Upper lobe of right lung (tissue), 1 donor: Measurements from ENCODE around the gene PLEKHM3. TPM values are rescaled to one million over a fixed set of nuclear protein-coding genes. Genes with fewer than 3 reads are reported as not detected.

ENCODE experiments used
- ATAC-seq: fragments of 200-7000 bp; cut with Tn5 transposase; one replicate; pipeline ENCODE4 v1.9.1; 2020; ENCODE audit warnings: mild to moderate bottlenecking, moderate library complexity
- DNase-seq: peaks from one replicate; pipeline ENCODE4 v3.0.0-alpha.2; 2020
- H3K27ac ChIP-seq: fragments of 200-600 bp; one replicate; pipeline ENCODE4 v1.8.0; 2022
- H3K27me3 ChIP-seq: fragments of 200-600 bp; one replicate; pipeline ENCODE4 v1.8.0; 2022; ENCODE audit warnings: mild to moderate bottlenecking
- H3K36me3 ChIP-seq: fragments of 200-600 bp; one replicate; pipeline ENCODE4 v1.8.0; 2022
- H3K4me1 ChIP-seq: fragments of 200-600 bp; one replicate; pipeline ENCODE4 v1.8.0; 2022
- H3K4me3 ChIP-seq: fragments of 200-600 bp; one replicate; pipeline ENCODE4 v1.8.0; 2022; ENCODE audit warnings: mild to moderate bottlenecking
- H3K9me3 ChIP-seq: fragments of 200-600 bp; one replicate; pipeline ENCODE4 v1.8.0; 2022
- intact Hi-C: fragments of 100-400 bp; cut with DNase I; formaldehyde crosslinking; loops from one replicate; pipeline ENCODE4 v1.11.0; 2022
- total RNA-seq: library from RNA; stranded (reverse); fragmentation: NEBNext Ultra II Directional; extraction: Animal tissue kit (Norgen Biotek cat#: 25700); gene quantifications from one replicate; pipeline ENCODE4 v1.2.1, GENCODE V29; 2021
- TF ChIP-seq, protein P1 (sequence below): fragments of 200-600 bp; IDR thresholded peaks from one replicate; pipeline ENCODE4 v1.8.0; 2022; ENCODE audit warnings: antibody characterized with exemption
- donor health status: DM: no; HTN: yes; CAD: no; lungs with severe emphysema.

PLEKHM3 gene
- total RNA-seq, 1 donor from 2014 or later = 24.5 TPM

GRCh38 chr2:207819839-207820784, 205.2 kb downstream of the PLEKHM3 start:
- TF ChIP-seq, protein P1, sequence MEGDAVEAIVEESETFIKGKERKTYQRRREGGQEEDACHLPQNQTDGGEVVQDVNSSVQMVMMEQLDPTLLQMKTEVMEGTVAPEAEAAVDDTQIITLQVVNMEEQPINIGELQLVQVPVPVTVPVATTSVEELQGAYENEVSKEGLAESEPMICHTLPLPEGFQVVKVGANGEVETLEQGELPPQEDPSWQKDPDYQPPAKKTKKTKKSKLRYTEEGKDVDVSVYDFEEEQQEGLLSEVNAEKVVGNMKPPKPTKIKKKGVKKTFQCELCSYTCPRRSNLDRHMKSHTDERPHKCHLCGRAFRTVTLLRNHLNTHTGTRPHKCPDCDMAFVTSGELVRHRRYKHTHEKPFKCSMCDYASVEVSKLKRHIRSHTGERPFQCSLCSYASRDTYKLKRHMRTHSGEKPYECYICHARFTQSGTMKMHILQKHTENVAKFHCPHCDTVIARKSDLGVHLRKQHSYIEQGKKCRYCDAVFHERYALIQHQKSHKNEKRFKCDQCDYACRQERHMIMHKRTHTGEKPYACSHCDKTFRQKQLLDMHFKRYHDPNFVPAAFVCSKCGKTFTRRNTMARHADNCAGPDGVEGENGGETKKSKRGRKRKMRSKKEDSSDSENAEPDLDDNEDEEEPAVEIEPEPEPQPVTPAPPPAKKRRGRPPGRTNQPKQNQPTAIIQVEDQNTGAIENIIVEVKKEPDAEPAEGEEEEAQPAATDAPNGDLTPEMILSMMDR = no peak
- ATAC-seq (peak; percentile 49), DNase-seq (no peak)
- no peaks in the 10 kb centered on the region for H3K36me3 ChIP-seq
- H3K9me3 ChIP-seq = no peaks in the 10 kb centered on the region
- H3K27me3 ChIP-seq = no peaks in the 10 kb centered on the region
- H3K4me3 ChIP-seq = no peak overlapping the region
- no peak overlapping the region for H3K27ac ChIP-seq
- H3K4me1 ChIP-seq = no peaks in the 10 kb centered on the region
- intact Hi-C loops = no loop called here

DNA sequence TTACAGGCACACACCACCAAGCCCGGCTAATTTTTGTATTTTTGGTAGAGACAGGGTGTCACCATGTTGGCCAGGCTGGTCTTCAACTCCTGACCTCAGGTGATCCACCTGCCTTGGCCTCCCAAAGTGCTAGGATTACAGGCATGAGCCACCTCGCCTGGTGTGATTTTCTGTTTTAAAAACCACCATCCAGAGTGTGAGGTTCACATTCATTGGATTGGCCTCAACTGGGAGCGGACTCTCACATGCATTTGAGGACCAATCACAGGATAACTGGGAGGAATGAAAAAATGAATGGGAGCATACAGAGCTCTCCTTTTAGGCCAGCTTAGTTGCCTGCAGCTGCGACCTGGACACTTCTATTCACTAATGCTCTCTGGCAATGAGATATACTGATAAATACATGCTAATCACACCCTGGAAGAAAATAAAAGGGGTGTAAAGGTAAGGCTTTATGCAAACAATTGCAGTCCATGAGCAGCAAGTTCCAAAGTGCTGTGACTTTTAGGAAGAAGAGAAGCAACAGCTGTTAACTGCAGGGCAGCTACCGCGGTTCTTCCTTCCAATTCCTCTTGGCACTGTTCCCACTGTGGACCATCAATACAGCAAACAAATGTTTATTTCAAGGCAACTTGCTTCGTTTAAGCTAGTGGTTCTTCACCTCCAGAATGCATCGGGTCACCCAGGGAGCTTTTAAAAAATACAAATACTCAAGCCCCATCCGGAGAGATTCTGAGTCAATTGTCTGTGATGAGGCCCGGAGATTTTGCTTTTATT, 206.1 kb downstream of the PLEKHM3 start:
- TF ChIP-seq, protein P1 = no peak
- H3K27me3 ChIP-seq = no peaks in the 10 kb centered on the region
- H3K27ac ChIP-seq = no peak overlapping the region
- H3K9me3 ChIP-seq = no peaks in the 10 kb centered on the region
- ATAC-seq = no peak
- H3K36me3 ChIP-seq = no peaks in the 10 kb centered on the region
- DNase-seq = no peak
- no peak overlapping the region for H3K4me3 ChIP-seq
- H3K4me1 ChIP-seq = no peaks in the 10 kb centered on the region
- intact Hi-C loops = no loop called here

- H3K9me3 ChIP-seq = no peaks in the 10 kb centered on the region
- peaks cover 2% of the 10 kb centered on the region for H3K4me1 ChIP-seq
- H3K27me3 ChIP-seq = no peaks in the 10 kb centered on the region
- no peak overlapping the region for H3K27ac ChIP-seq
- TF ChIP-seq, protein P1 = no peak
- no peaks in the 10 kb centered on the region for H3K36me3 ChIP-seq
- no peak overlapping the region for H3K4me3 ChIP-seq
- no peak for DNase-seq
- intact Hi-C loops = no loop called here
- peak; percentile 22 for ATAC-seq
Measured at GRCh38 chr2:207816546-207816945, 208.8 kb downstream of the PLEKHM3 start.

DNA sequence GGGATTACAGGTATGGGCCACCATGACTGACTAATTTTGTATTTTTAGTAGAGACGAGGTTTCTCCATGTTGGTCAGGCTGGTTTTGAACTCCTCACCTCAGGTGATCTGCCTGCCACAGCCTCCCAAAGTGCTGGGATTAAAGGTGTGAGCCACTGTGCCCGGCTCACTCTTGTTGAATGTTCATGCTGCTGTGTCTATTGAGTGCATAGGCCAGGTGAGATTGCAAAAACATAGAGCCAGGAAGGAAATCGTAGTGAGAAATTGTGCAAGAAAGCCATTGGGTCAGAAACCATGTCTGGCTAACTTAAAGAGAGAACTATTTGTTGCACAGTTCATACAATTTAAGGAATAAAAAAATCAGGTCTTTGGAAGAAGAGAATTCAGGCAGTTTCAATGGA, 210.1 kb downstream of the PLEKHM3 start:
- TF ChIP-seq, protein P1 = no peak
- ATAC-seq (no peak), DNase-seq (no peak)
- H3K27me3 ChIP-seq = no peaks in the 10 kb centered on the region
- intact Hi-C loops = no loop called here
- no peak overlapping the region for H3K27ac ChIP-seq
- H3K36me3 ChIP-seq = no peaks in the 10 kb centered on the region
- peaks cover 13% of the 10 kb centered on the region for H3K4me1 ChIP-seq
- H3K9me3 ChIP-seq = no peaks in the 10 kb centered on the region
- H3K4me3 ChIP-seq = no peak overlapping the region

- DNase-seq (no peak), ATAC-seq (peak; percentile 10)
- Histone ChIP-seq H3K27me3 (no peaks in the 10 kb centered on the region), H3K9me3 (no peaks in the 10 kb centered on the region), H3K27ac (no peak overlapping the region), H3K36me3 (no peaks in the 10 kb centered on the region), H3K4me3 (no peak overlapping the region), H3K4me1 (peaks cover 15% of the 10 kb centered on the region)
- intact Hi-C loops = no loop called here
- TF ChIP-seq, protein P1 = no peak
Measured at GRCh38 chr2:207813942-207814341, 211.4 kb downstream of the PLEKHM3 start.
